ENCODE results near the gene RASAL1.

Gene RASAL1

DNA sequence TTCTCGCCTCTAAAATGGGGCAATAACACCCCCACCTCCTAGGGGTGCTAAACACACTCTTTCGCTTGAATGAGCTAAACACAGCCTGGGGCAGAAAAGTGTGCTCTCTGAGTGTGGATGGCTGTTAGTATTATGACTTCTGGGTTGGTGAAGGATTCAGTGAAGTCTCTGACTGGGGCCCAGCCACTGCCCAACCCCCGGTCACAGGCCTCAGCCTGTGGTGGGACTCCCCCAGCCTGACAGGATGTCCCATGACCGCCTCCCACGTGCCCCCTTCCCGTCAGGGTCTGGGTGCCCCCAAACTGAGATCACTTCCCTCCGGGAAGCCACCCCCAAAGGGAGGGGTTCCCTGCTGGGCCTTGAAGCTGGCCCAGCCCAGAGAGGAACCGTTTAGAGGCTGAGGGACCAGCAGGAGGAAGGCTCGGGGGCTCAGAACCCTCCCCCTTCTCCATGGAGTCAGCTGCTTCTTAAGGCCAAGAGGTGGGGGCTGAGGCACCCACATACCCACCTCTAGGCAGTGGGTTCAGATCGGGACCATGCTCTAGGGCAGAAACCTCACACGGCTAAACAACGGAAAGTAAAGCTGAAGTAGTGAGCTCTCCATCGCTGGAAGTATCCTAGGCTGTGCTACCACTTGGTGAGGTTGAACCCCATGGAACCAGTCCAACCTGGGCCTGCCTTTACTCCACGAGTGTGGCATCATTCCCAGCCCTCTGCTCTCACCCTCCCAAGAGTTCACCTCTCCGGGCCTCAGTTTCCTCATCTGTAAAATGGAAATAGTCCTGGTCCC is 65.2 kb downstream of the RASAL1 start:
- DNase-seq: no peak

DNA sequence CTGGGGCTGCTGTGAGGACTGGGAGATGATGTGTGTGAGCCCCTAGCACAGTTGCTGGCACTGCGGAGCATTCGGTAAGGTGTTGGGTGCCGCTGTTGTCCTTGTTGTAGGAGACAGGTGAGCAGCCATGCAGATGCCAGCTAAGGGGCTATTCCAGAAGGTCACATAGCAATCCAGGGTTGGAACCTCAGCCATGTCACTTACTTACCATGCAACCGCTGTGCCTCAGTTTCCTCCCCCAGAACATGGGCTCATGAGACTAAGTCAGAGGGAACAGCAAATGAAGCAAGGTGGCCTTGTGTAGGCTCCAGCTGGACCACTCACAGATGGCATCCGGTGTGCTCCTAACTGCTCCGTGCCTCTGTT is 65.8 kb downstream of the RASAL1 start:
- no peak for DNase-seq

DNA sequence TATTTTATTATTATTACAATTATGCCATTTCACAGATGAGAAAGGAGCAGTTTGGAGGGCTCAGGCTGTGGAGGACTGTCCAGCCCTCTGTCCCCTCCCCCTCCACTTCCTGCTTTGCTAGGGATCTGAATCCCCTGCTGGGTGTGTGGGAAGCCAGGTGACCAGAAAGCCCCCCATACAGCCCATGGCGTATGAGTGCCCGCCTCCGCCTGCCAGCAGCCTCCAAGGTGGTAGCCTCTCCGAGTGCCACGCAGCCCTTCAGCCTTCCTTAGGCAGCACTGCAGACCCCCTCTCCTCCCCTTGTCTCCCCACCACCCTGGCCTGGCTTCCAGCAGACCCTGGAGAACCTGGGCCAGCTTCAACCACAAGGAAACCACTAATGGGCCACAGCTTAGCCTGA is 66.4 kb downstream of the RASAL1 start:
- DNase-seq: no peak

DNA sequence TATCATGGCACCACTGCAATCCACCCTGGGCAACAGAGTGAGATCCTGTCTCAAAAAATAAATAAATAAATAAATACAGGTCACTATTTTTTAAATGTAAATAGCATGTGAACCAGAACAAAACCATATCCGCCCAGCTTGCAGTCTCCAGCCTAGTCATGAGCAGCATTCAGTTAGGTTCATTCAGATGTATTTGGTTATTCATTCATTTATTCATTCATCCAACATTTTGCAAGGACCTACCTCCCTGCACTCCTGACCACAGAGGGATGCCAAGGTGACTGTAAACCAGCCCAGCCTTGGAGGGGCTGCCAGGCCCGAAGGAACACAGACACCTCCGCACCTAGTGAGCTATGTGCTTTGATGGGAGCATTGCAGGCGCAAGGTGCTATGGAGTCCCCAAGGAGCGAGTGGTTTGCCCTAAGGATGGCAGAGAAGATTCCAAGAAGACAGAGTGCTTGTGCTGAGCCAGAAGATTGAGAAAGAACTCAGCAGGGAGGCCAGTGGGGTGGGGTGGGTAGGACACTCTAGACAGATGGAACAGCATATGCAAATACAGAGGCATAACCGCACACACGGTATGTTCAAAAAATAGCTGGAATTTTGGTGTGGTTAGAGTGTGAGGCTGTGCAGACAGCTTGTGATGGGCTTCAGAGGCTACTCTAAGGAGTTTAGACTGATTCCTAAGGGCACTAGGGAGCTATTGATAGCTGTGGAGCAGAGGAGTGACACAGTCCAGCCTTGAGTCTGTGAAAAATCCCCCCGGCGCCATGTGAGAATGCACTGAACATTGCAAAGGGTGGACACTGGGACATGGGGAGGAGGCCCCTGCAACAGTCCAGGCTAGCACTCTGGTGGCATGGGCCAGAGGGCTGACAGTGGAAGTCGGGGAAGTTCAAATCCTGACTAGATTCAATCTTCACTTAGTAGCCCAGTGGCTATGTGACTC is 67.3 kb downstream of the RASAL1 start:
- no peak for DNase-seq

DNA sequence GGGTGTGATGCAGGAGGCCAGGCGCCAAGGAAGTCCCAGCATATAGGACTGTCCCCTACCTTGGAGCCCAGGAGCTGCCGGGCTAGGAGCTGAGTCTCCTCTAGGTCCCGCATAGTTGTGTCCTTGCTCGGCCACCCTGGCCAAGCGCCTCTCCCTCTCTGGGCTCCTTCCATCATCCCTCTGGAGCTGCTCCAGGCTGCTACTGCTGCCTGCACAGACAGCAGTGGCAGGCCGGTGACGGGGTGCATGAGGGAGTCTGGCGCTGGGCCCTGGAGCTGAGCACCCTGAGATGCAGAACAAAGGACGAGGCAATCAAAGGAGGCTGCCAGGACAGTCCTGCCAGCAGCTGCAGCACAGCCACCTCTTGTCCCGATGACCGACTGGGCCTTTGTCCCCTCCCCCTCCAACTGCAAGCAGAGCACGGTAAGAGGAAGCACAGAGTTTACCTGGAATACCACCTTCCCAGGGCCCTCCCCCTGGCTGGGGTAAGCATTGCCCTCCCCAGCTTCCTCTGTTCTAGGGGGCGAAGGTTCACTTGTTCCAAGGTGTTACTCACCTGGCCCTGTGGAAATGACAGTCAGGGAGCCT is 68.7 kb downstream of the RASAL1 start:
- DNase-seq: no peak

DNA sequence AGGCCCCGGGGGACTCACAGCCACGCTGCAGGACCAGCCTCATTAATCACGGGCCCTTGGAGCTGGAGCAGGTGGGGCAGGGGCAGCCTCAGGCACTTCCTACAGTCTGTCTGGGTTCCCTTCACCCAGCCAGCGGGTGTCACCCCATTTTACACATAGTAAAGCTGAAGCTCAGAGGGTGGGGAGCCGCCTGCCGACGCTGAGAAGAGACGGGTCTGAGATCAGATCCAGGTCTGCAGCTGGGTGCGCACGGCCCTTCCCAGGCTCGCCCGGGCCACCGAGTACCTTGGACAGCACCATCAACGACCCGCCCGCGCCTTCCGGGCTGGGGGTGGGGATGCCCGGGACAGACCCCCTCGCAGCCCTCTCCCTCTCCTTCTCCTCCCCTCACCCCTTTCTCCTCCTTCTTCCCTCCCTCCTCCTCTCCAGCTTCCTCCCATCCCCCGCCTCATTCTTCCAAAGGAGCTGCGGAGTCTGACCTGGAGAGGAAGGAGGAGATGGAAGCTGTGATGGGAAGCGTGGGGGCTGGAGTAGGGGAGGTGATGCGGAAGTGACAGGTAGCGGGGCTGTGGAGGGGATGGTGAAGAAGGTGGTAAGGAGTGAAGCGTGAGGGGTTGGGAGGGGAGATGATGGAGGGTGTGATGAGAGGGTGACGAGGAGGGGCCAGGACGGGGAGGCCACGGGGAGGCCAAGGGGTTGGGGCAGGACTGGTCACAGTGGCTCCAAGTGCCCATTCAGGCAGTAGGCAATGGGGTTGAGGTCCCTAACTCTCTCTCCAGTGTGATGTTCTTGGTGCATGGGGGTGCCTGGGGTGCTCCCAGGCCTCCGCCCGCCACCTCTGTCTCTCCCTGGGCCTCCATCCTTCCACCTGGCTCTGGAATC is 70.2 kb downstream of the RASAL1 start:
- DNase-seq: no peak

DNA sequence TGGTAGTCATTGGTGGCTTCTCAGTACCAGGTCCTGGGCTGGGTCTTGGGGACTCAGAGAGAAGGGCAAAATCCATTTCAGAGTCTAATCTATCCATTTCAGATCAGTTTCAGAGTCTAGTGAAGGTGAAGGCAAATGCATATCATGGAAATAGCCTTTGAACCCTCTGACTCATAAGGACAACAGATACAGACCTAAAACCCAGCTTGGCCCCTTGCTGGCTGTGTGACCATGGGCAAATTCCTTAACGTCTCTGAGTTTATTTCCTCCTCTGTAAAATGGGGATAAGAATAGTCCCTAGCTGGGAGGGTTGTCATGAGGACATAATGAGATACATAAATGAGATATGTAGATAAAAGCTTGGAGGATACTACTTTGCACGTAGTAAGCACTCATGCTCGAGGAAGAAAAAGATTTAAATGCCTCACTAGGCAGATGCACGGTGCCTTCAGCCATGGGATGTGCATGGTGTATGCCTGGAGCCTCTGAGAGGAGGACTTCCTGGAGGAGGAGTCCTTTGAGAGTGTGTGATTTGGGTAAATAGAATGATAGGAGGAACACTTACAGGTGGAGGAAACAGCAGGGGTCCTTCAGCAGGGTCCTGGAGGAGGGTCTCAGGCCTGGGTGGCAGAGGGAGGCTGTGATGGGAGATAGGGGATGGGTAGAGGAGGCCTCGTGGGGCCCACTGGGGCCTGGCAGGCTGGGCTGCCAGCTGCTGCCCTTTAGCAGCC is 71.0 kb downstream of the RASAL1 start:
- DNase-seq: no peak

DNA sequence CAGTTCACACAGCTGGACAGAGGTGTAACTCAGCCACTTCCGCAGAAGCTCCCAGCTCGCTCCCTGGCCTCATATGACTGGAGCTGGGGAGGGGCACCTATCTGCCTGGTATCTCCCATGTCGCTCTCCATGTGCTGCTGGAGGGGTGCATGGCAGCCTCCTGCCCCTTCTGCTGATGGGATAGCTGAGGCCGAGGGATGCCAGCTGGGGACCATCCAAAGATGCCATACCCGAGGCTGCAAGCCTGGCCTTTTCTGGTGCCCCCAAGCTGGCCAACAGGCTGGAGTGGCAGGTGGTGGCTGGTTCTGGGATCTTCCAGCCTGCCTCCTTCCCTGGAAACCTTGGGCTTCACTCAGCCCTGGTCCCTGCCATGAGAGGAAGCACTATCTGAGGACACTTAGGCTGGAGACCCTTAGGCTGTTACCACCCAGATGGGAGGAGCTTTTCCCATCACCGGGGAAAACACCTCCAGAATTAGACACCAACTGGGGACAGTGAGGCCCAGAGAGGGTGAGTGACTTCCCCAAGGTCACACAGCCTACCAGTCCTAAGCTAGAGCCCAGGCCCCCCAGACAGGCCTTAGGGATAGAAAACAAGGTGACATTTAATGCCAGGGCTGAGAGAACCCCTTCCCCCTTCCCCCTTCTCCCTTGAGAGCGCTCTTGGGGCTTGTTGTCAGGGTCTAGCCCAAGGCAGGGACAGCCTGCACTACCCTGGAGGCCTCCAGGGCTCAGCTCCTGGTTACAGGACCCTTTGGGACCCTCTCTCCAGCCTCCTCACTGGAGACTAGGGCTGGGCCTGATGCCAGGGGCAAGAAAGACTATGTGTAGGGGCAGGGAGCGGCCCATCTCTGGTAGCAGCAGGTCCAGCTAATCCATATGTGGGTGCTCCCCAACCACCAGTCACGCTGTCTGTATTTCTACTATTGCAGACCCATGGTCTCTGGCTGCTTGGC is 71.9 kb downstream of the RASAL1 start:
- DNase-seq: no peak

DNA sequence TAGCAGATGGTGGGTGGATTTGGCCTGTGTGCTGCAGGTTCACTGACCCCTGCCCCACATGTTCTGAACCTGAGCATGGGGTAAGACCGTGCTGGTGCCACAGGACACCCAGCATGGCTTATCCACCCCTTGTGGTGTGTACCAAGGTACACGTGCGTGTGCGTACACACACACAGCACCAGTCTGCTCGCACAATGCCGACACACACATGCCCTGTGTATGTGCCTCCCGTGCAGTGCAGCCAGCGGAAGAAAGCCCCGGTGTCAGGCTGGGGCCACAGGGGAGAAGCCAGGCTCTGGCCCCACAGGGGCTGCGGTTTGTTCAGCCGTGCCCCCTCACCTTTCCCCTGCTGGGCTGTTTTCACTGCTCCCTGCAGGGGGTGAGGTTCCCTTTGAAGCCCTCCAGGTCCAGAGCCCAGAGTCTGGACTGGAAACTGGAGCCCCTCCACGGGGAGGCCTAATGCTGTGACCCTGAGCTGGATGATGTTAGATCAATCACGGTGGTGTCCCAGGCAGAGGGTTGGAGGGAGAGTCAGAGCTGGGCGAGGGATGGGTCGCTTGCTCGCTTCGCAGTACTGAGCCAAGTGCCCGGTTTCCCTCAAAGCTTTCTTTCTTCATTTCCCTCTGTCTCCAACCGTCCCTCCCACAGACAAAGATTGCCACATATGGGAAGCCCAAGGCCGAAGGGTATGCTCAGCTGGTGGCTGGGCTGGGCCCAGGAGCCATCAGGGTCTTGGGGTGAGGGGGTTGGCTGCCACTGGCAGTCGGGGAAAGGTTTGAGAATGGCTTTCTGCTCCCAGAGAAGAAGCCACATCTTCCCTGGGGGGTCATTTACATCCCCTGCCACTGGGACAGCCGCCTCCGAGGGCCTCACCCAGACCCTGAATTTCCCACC is 72.8 kb downstream of the RASAL1 start:
- no peak for DNase-seq

DNA sequence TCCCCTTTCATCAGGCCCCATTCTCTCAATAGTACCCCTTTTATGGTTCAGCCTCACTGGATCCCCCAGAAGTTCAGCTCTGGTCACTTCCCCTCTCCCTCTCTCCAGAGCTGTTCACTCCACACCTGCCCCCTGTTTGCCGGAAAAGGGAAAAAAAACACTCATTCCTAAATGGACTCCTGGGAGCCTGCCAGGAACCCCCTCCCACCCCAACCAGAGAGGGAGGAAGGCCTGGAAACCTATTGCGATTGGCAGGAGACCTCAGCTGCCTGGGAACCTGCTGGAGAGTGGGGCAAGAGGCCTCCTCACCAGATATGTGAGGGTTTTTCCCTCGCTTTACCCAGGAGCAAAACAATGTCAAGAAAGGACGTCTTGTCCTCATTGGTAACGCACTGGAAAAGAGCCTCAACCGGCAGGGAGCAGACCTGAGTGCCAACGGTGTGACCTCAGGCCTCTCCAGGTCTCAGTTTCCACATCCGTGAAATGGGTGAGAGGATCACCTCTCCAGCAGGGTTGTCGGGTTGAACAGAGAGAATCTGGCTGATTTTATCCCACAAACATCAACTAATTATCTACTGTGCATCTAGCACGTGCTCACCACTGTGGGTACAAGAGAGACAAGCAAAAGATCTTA is 74.4 kb downstream of the RASAL1 start:
- DNase-seq: no peak

DNA sequence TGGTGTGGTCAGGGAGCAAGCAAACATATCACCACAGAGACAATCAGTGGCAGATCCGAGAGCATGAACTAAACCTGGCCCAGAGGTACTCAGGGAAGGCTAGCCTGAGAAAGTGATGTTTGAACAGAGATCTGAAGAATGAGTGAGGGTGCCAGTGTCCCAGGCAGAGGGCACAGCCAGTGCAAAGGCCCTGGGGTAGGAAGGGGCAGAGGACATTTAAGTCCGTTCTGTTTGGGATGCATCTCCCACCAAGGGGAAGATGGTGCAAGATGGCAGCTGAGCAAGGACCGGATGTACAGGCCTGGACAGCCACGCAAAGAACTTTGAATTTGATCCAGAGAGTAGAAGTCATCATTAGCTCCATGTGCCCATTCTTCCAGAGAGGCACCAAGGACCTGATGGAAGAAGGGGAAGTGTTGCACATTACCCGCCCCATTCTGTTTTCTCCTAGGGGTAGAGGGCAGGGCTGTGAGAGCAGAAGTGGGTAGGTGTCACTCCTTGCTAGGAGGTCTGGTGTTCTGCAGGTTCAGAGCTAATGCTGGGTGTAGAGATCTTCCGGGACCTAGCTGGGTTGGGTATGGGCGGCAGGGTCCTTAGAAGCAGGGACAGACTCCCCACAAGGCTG is 75.1 kb downstream of the RASAL1 start:
- DNase-seq: no peak

DNA sequence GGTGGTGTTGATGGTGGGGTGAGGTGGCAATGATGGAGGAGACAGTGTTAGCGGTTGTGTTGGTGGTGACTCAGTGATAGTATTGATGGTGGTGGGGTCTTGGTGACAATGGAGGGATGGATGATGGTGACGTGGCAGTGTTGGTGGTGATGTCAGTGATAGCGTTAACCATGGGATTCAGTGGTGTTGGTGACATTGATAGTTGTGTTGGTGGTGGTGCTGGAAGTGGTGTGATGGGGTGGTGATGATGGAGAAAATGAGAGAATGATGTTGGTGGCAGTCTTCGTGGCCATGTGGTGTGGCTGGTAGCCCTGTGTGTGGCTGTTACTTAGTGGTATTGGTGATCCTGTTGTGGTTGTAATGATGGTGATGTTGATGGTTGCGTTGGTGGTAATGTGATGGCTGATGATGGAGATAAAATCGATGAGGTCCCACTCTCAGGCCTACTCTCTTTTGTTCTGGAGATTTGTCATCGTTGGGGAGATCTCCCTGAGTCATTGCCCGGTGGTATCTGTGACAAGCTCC is 76.4 kb downstream of the RASAL1 start:
- no peak for DNase-seq

DNA sequence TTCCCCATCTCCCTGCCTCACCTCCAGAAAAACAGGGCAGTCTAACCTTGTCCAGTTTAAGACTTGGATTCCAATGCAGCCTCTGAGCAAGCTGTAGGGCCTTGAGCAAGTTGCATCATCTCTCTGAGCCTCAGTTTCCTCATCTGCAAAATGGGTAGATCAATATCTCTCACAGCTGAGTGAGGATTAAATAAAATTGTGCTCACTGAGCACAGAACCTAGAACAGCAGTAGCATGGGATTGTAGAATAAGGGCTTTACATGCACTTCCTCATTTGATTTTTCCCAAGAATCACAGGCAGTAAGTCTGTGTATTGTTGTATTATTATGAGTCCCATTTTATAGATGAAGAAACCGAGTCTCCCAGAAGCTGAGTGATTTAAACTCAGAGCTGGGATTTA is 77.0 kb downstream of the RASAL1 start:
- no peak for DNase-seq

DNA sequence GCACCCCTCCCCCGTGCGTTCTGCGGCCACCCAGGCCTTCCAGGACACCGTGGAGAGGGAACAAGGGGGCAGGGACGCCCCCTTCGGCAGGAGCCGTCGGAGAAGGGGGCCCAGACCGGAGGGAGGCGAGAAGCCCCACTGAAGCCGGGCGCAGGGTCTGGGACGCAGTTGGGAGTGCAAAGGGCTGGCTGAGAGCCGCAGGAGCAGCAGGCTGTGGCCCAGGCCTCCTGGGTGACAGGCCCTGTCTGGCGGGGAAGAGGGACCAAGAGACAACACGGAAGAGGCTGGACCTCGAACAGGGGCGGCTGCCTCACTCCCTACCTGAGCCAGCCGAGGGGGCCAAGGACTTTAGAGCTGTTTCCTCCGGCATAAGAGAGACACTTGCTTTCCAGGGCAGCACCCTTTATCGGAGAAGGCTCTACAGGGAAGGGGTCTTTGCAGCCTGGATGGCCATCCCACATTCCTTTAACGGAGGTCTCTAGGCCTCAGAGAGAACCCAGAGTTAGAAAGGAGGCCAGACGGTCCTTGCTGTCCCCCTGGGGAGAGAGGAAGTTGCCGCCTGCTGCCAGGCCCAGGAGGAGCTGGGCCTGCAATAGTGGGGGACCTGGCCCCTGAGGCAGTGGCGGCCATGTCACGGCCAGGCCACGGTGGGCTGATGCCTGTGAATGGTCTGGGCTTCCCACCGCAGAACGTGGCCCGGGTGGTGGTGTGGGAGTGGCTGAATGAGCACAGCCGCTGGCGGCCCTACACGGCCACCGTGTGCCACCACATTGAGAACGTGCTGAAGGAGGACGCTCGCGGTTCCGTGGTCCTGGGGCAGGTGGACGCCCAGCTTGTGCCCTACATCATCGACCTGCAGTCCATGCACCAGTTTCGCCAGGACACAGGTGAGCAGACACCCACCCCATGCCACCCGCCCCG is 77.7 kb downstream of the RASAL1 start:
- no peak for DNase-seq

DNA sequence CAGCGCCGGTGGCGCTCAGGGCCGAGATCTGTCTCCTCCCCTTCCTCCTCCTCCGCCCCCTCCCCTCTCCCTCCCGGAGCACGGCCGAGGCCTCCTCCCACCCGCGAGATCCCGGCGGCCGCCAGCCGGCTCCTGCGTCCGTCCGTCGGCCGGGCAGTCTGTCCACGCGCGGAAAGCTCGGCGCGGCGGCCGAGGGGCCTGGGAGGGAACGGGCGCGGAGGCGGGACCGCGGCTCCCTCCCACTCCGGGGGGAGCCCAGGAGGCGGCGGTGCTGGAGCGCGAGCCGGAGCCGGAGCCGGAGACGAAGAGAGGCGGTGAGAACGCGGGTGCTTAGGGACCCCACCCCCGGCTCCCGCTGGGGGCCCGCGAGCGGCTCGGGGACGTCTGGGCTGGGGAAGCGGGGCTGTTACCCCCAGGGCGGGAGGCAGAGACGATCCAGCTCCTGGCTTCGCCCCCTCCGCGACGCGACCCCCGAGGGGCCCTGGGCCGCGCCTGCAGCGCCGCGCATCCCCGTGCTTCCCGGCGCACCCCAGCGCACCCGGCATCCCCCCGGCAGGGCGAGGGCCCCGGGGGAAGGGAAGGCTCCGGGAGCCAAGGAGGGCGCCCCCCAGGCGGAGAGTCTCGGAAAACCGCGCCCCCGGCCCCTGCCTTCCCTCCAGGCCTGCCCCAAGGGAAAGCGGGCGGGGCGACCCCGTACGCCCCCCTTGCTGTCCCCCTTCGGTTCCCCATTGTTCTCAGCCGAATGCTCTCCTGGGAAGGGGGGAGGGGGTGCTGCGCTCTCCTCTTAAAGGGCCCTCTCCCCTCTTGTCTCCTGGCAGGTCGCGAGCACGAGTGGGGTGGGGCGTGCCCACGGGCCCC is 78.7 kb downstream of the RASAL1 start, which contains the start of gene DTX1:
TSS of gene DTX1 (plus strand) at position 100 of the 858 bp plus-strand sequence. CDS start 1,463 bp downstream, outside the sequence.
- DNase-seq: no peak

DNA sequence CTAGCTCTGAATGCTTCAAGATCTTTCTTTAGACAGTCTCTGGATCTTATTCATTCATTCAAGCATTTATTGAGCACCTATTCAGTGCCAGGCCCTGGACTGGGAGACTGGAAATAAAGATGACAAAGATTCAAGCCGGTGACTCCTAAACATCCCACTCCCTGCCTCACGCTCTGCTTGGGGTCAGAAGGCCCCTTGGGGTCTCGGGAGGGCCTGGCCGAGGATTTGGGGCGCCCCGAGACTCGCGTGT is 79.3 kb downstream of the RASAL1 start:
- DNase-seq: no peak
